GM18498 (cell line): ENCODE data around the gene LIN52.

ENCODE experiments used
- ATAC-seq: cut with Tn5 transposase; IDR thresholded peaks from one replicate; pipeline ENCODE4 v1.9.1; 2021; ENCODE audit warnings: mild to moderate bottlenecking, moderate library complexity; ENCODE audit not compliant: unreplicated experiment

Gene LIN52

DNA sequence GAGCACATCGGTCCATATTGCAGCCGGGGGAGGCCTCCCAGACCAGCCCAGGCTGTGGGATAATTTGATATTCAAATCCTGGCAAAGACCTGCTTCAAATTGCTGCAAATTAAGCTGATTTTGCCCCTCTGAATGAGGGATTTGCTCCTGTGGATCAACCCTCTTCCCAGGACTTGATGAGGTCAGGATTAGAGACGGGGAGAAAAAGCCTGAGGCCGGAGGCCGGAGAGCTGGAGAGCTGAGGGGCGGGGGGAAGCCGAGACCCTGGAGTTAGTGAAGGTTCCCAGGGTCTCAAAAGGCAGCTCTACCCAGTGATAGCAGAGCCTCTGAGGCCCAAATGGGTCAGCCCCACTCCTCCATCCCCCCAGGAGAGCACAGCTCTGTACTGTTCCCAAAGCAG, 137.0 kb downstream of the LIN52 start:
- ATAC-seq: no peak

GRCh38 chr14:74223016-74223415, 138.3 kb downstream of the LIN52 start:
- no peak for ATAC-seq

GRCh38 chr14:74231784-74232183, 147.0 kb downstream of the LIN52 start:
- ATAC-seq: no peak

DNA sequence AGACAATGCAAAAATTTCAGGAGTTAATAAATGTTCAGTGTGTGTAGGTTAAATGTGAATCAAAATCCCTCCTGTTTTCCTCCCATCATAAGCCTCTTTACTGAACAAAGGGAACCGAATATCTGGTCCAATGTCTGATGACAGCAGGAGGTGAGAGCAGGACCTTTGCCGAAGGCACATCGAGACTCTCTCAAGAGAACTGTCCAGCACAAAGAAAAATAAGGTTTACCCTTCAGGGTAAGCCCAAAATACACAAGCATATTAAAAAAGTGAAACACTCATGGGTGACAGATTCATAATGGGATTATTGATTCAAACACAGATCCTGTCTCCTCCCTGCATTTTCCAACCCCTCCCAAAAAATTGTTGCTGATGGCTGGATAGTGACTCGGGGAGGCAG, 150.3 kb downstream of the LIN52 start:
- no peak for ATAC-seq

DNA sequence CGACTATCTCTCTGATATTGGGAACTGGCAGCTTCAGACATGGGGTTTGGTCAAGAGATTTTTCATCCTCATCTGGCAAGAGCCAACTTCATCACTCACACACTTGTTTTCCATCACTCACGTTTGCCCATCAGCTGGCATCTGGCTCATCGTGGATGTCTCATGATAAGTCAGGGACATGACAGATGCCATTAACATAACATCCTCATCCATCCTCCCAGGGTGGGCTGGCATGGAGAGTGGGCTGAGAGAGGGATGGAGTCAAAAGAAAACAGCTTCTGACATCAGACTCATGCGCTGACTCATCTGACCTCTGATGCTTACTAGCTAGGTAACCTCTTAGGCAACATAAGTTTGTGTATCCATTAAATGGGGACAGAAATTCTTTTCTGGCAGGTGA, 152.7 kb downstream of the LIN52 start:
- no peak for ATAC-seq

- ATAC-seq: no peak
Observed at GRCh38 chr14:74238974-74239847, 154.5 kb downstream of the LIN52 start, which contains the start of gene VSX2. Gene VSX2, plus strand, starts transcription at chr14:74239449. Its CDS starts 113 bp downstream, at chr14:74239562.

DNA sequence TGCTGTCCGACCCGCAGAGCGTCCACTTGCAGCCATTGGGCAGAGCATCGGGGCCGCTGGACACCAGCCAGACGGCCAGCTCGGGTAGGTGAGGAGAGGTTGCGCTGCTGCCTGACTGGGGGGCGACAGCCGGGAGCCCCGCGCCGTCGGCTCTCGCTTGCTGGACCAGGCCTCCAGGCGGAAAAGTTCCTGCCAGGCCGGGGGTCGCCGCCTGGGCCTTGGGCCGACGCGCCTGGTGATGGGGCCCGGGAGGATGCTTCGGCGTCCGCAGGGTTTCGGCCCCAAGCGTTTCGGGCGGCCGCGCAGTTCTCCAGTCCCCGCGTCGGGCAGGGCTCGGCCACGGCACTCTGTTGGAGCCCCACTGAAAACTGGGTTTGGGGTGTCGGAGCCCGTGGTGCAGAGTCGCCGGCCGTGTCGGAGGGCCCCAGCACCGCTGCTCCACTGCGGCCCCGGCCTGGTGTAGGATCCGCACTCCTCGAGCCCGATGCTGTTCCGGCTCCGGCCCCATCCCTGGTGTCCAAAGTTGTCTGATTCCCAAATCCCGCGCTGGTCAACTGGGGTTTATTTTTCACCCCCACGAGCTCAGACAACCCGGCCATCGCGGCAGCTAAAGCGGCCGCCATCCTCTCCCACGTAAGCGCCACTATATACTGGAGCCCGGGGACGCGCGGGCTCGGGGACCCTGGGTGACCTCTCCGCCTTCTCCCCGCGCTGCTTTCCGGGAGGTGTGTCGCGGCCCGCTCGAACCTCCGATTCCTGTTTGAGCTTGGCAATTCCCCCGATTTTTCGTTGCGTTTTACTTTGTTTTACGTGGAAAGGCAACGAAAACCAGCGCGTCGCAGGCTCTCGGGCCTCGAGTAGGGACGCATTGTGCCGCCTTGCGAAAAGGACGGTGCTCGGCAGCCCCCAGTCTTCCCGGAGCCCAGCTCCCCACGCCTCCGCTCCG, 155.4 kb downstream of the LIN52 start:
- ATAC-seq: no peak

- ATAC-seq: no peak
Observed at GRCh38 chr14:74240794-74241651, 156.3 kb downstream of the LIN52 start.

GRCh38 chr14:74241652-74242017, 156.9 kb downstream of the LIN52 start:
- no peak for ATAC-seq

- ATAC-seq: no peak
Observed at GRCh38 chr14:74242021-74242779, 157.4 kb downstream of the LIN52 start.

DNA sequence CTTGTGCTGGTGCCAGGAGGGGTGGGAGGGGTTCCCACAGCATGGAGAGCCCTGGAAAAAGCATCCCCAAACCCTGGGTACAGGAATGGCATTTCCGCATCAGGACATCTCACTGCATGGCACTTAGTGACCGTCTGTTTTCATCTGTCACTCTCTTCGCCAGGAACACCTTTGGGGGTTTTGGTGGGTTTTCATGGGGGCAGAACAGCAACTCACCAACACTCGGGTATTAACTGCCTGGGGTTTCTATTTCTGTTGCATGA, 158.0 kb downstream of the LIN52 start:
- no peak for ATAC-seq

GRCh38 chr14:74243051-74243450, 158.3 kb downstream of the LIN52 start:
- no peak for ATAC-seq

DNA sequence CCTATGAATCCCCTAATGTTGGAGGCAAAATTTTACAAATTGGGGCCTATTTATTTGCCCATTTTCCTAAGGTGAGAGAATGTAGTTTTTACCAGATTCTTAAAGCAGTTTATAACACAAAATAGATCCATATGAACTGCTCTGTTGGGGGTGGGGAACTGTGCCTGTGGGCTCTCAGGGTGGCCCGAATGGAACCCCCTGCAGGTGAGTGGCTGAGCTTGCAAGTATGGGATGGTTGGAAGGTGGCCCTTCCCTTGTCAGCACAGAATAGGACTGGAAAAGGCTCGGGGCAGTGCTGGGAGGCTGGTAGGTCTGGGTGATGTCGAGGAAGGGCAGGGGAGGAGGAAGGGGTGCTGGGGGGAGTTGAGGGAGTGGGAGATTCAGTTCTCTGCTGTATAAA, 159.4 kb downstream of the LIN52 start:
- ATAC-seq: no peak

DNA sequence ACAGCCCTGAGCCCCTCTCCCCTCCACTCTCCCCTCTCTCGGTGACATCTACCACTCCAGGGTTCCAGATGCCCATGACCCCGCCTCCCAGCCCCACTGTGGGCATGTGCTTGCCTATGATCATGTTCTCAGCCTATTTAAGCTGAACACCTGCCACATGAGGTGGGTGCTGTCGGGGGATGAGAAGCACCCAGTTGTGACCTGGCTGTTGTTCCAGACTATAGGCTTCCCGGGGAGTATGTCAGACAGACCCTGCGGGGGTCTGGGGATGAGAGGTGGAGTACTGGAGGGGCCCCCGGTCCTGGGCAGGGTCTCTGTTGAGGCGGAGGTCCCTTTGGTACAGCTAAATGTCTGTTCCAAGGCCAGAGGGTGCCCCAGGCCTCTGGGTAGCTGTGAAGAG, 160.5 kb downstream of the LIN52 start:
- ATAC-seq: no peak

- no peak for ATAC-seq
Observed at GRCh38 chr14:74246542-74246941, 161.8 kb downstream of the LIN52 start.

- no peak for ATAC-seq
Observed at GRCh38 chr14:74248017-74248416, 163.3 kb downstream of the LIN52 start.

DNA sequence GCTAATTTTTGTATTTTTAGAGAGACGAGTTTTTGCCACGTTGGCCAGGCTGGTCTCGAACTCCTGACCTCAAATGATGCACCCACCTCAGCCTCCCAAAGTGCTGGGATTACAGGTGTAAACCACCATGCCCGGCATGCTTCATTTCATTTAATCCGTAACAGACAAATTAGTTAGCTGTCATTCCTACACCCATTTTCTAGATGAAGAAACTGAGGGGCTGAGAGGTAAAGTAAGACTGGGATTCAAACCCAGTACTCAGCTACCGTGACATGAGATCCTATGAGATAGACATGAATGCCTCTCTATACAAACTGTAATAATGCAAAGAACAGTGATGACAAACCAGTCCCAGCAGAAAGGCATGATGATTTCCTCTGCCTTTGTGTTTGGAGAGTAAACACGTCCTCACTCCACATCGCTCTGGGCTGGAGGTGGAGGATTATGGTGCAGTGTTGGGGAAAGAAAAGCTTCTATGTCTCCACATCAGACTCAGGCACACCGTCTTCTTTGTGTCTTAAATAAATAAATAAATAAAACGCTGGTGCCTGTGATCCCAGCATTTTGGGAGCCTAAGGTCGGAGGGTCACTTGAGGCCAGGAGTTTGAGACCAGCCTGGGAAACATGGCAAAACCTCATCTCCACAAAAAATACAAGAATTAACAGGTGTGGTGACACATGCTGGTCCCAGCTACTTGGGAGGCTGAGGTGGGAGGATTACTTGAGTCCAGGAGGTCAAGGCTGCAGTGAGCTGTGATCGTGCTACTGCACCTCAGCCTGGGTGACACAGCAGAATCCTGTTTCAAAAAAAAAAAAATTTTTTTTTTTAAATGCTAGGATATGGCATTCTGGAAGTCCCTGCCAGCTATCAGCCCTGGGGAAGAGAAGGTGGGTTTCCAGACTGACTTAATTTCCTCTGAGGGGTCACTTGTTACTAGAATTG, 164.9 kb downstream of the LIN52 start:
- ATAC-seq: no peak
